ENCODE data around the gene SLC16A9. TPM values are rescaled to one million over a fixed set of nuclear protein-coding genes. Genes with fewer than 3 reads are reported as not detected.

SLC16A9 gene
- total RNA-seq, 1 experiment from 2014 or later, result 4.1 TPM

DNA sequence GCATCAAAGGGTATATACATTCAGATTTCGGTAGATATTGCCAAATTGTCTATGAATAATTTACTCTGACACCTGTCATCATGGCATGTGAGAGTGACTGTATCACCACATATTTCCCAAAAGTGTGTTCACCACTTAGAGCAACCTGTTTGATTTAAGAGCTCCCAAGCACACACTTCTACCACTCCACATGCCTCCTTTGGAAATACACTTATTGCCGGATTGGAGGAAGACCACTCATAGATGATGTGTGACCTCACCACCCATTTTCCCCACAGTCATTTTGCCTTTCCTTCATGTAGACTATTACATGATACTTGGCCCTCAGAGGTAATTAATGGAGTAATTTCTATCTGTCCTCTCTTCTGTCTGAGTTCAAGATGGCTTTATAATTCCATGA is 75.5 kb downstream of the SLC16A9 start:
- no peaks in the 10 kb centered on the region for H3K23me2 ChIP-seq (ENCODE audit: insufficient read length, low read depth, low read length, poor library complexity, severe bottlenecking)
- peaks cover 7 to 11% of the 10 kb centered on the region in 2 experiments for H3K9me3 Mint-ChIP-seq
- H3K14ac ChIP-seq (ENCODE audit: insufficient read depth, low read length), result no peak overlapping the region
- no peak overlapping the region for H3K27ac ChIP-seq (ENCODE audit: insufficient read length, low read depth, low read length)
- no CpG with 5 or more reads among the region's 2 CpGs for WGBS (ENCODE audit: extremely low coverage, insufficient read length, low lambda C conversion rate)
- H3K36me3 Mint-ChIP-seq (ENCODE audit: insufficient read depth in 1 of 3, low read depth in 3 of 3), result peaks cover 3 to 17% (median 3%) of the 10 kb centered on the region in 3 experiments; a peak in 4 of 7 replicates
- H3K4me3 Mint-ChIP-seq, result no peak overlapping the region
- no peak overlapping the region for H4K8ac ChIP-seq (replicated peaks; ENCODE audit: insufficient read length, low read depth, low read length)
- H2BK15ac ChIP-seq (ENCODE audit: low read depth, low read length), result no peak overlapping the region
- H3K27me3 ChIP-seq (ENCODE audit: insufficient read depth, low read length), result no peaks in the 10 kb centered on the region
- H3K79me2 ChIP-seq (ENCODE audit: insufficient read depth, low read length), result no peaks in the 10 kb centered on the region
- H3K4ac ChIP-seq (ENCODE audit: low read depth, low read length), result no peak overlapping the region
- H3K18ac ChIP-seq (ENCODE audit: insufficient read length, low read depth, low read length), result no peak overlapping the region
- DNase-seq, result no peak
- H3T11ph ChIP-seq (ENCODE audit: low read length), result no peak overlapping the region
- no peak overlapping the region for H2BK12ac ChIP-seq (ENCODE audit: insufficient read length, low read depth, low read length)
- H4K91ac ChIP-seq (ENCODE audit: insufficient read length, low read depth, low read length), result no peak overlapping the region
- H3K23ac ChIP-seq (ENCODE audit: insufficient read length, low read depth, low read length), result no peak overlapping the region
- H2AK5ac ChIP-seq (ENCODE audit: insufficient read length, low read length), result no peak overlapping the region
- no peaks in the 10 kb centered on the region for H3K79me1 ChIP-seq (ENCODE audit: insufficient read depth, low read depth, low read length, poor library complexity, severe bottlenecking)
- no peaks in the 10 kb centered on the region for H3K9me3 ChIP-seq (ENCODE audit: control insufficient read depth, low read depth, low read length)
- no peak overlapping the region for H2BK20ac ChIP-seq (ENCODE audit: low read depth, low read length, poor library complexity, severe bottlenecking)
- no peak overlapping the region for H3K56ac ChIP-seq (ENCODE audit: insufficient read length, low read depth, low read length)
- no peak overlapping the region for H4K5ac ChIP-seq (ENCODE audit: insufficient read length, low read depth, low read length)
- TF ChIP-seq, protein P1, sequence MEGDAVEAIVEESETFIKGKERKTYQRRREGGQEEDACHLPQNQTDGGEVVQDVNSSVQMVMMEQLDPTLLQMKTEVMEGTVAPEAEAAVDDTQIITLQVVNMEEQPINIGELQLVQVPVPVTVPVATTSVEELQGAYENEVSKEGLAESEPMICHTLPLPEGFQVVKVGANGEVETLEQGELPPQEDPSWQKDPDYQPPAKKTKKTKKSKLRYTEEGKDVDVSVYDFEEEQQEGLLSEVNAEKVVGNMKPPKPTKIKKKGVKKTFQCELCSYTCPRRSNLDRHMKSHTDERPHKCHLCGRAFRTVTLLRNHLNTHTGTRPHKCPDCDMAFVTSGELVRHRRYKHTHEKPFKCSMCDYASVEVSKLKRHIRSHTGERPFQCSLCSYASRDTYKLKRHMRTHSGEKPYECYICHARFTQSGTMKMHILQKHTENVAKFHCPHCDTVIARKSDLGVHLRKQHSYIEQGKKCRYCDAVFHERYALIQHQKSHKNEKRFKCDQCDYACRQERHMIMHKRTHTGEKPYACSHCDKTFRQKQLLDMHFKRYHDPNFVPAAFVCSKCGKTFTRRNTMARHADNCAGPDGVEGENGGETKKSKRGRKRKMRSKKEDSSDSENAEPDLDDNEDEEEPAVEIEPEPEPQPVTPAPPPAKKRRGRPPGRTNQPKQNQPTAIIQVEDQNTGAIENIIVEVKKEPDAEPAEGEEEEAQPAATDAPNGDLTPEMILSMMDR (conservative IDR thresholded peaks at IDR 0.05), result no peak
- H2BK120ac ChIP-seq (ENCODE audit: low read depth, low read length, poor library complexity, severe bottlenecking), result no peak overlapping the region
- no peaks in the 10 kb centered on the region for H3K4me1 ChIP-seq (ENCODE audit: insufficient read depth, low read length)
- no peaks in the 10 kb centered on the region for H4K20me1 ChIP-seq (ENCODE audit: control insufficient read depth, insufficient read depth, insufficient read length)
- H2AFZ ChIP-seq (ENCODE audit: low read length), result no peak overlapping the region
- H3K9ac ChIP-seq (ENCODE audit: extremely low read depth, insufficient read length, low read length), result no peak overlapping the region
- H3K4me1 Mint-ChIP-seq, result peaks cover 4 to 11% of the 10 kb centered on the region in 2 experiments; a peak in 2 of 4 replicates
- H3K27me3 Mint-ChIP-seq (ENCODE audit: low read depth), result no peaks in the 10 kb centered on the region
- H3K4me2 ChIP-seq (ENCODE audit: insufficient read depth, insufficient read length, low read length), result no peak overlapping the region
- H3K27ac Mint-ChIP-seq, result no peak overlapping the region
- no peak overlapping the region for H2BK5ac ChIP-seq (ENCODE audit: insufficient read length, low read length)

Data from H9 (cell line).